ENCODE data around the gene NCOA4.
"Not testable (repeated sequence)": the region's sequence is repeated elsewhere in the genome, so short reads cannot be mapped to it uniquely, and the experiment has no call there.

NCOA4 gene

DNA sequence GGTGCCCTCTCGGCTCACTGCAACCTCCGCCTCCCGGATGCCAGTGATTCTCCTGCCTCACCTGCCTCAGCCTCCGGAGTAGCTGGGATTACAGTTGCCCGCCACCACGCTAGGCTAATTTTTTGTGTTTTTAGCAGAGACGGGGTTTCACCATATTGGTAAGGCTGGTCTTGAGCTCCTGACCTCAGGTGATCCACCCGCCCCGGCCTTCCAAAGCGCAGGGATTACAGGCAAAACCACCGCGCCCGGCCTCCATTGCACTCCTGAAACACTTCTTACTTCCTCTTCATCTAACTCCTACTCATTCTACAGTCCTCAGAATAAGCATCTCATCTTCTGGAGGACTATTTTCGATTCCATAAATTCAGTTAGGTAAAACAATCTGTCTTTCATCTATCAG, 59.4 kb downstream of the NCOA4 start:
- in situ Hi-C loops (cut with HindIII; ENCODE audit: low pct_ligation_motif_present, low sequenced_read_pairs); H3K27ac ChIP-seq; H3K27me3 ChIP-seq (replicated peaks); H3K36me3 ChIP-seq (replicated peaks); DNase-seq: not testable (repeated sequence)
- peak overlapping the region; percentile 71 for H3K4me3 ChIP-seq (ENCODE audit: low read depth, low read length)

DNA sequence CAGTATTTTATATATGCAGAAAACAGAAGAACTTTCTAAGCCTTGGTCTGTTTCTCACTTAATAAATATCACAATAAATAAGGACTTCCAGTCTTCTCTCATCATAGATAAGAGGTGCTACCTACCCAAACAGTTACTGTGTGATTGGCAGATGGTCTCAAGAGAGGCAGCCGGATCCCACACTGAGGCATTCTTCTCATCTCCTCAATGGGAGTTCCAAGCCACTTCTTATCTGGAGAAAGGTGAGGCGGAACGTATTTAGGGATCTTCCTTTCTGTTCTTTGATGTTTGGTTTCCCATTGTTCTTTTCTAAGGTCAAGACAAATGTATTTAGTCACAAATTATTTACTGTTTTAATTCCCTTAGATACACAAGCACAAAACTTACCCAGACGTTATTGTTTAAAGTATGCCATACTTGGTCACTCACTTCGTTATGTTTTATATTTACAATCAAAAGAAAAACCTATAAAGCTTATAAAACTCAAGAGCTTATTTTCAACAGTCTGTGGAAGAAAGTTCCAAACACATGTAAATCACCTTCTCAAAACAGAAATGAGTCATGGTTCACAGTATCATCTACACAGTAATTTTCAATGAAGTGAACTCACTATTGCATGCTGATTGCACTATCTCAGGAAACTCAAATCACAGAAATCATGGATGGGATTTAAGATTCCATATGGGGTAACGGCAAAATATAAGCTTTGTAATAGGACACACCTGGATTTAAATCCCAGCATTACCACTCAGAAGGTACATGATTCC, 67.6 kb downstream of the NCOA4 start:
- DNase-seq; H3K36me3 ChIP-seq (replicated peaks); in situ Hi-C loops (cut with HindIII; ENCODE audit: low pct_ligation_motif_present, low sequenced_read_pairs); H3K4me3 ChIP-seq (ENCODE audit: low read depth, low read length); H3K27ac ChIP-seq; H3K27me3 ChIP-seq (replicated peaks): not testable (repeated sequence)

DNA sequence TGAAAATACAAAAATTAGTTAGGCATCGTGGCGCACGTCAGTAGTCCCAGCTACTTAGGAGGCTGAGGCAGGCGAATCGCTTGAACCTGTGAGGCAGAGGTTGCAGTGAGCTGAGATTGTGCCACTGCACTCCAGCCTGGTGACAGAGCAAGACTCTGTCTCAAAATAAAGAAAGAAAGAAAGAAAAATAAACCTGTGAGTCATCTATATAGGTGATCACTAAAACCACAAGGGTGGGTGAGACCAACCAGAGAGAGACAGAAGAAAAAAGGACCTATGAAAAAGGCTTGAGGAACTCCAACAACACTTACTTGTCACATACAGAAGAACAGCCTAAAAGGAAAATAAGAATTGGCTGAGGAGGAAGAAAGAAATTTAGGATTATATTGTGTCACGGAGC, 72.5 kb downstream of the NCOA4 start:
- H3K4me3 ChIP-seq (ENCODE audit: low read depth, low read length); H3K27ac ChIP-seq; H3K27me3 ChIP-seq (replicated peaks); H3K36me3 ChIP-seq (replicated peaks); in situ Hi-C loops (cut with HindIII; ENCODE audit: low pct_ligation_motif_present, low sequenced_read_pairs); DNase-seq: not testable (repeated sequence)

DNA sequence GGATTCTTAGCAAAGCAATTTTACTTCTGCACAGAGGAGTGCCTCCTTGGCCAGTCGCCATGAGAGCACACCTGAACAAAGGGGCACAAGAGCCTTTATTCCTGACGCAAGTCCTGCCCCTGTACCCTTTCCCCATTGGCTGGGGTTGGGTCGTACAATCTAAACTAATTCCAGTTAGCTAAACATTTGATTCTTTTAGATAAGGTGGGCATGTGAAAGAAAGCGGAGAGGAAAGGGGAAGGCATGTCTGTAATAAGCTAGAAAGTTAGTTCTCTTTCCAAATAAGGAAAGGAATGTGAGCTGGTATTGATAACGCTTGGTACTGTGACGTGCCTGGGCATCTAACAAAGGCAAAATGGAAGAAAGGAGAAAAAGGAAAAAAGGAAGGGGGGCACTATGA, 73.8 kb downstream of the NCOA4 start:
- in situ Hi-C loops (cut with HindIII; ENCODE audit: low pct_ligation_motif_present, low sequenced_read_pairs); DNase-seq; H3K4me3 ChIP-seq (ENCODE audit: low read depth, low read length): not testable (repeated sequence)

More for the DNA sequence above, 73.8 kb downstream of the NCOA4 start:
- not testable (repeated sequence) for H3K27ac ChIP-seq; H3K27me3 ChIP-seq (replicated peaks); H3K36me3 ChIP-seq (replicated peaks)

Measured in brain microvascular endothelial cell (primary cell).